ENCODE results near the gene PHACTR4.
A peak's percentile ranks its signal among the peaks of the same experiment; 100 is the strongest.

PHACTR4 gene

GRCh38 chr1:28506907-28507246, 137.3 kb downstream of the PHACTR4 start:
- TF ChIP-seq CTCF (IDR thresholded peaks at IDR 0.05; ENCODE audit: low read depth, low read length) (no peak), EZH2phosphoT487 (IDR thresholded peaks at IDR 0.05; ENCODE audit: low read depth) (no peak)
- peaks cover 54% of the 10 kb centered on the region for H3K79me2 ChIP-seq (ENCODE audit: low read length)
- peaks cover 26% of the 10 kb centered on the region for H4K20me1 ChIP-seq (ENCODE audit: insufficient read depth, low read length)
- peaks cover 51% of the 10 kb centered on the region for H3K36me3 ChIP-seq (replicated peaks; ENCODE audit: low read depth, low read length)
- no peaks in the 10 kb centered on the region for H3K27me3 ChIP-seq (ENCODE audit: low read depth, low read length)
- H3K9ac ChIP-seq (ENCODE audit: low read length), result peak overlapping the region; percentile 96
- peak overlapping the region; percentile 86 for H3K27ac ChIP-seq (ENCODE audit: low read length)
- no peaks in the 10 kb centered on the region for H3K9me3 ChIP-seq (ENCODE audit: insufficient read depth, low read length)
- H3K4me2 ChIP-seq (ENCODE audit: low read length), result peak overlapping the region; percentile 97
- peaks cover 35% of the 10 kb centered on the region for H3K4me1 ChIP-seq (ENCODE audit: low read length)
- no peak overlapping the region for H2AFZ ChIP-seq (ENCODE audit: low read depth, low read length)
- H3K4me3 ChIP-seq (ENCODE audit: low read length), result peak overlapping the region; percentile 89

DNA sequence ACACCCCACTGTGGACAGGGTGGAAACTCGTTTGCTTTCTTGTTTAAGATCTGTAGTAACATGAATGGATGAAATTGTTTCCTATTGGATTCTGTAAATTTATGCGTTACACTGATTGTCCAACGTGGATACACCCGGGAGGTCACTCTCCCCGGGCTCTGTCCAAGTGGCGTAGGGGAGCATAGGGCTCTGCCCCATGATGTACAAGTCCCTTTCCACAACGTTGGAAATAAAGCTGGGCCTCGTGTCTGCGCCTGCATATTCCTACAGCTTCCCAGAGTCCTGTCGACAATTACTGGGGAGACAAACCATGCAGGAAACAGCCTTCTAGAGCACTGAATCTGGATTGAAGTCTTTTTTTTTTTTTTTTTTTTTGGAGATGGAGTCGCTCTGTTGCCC, 137.7 kb downstream of the PHACTR4 start:
- no peak overlapping the region for H2AFZ ChIP-seq (ENCODE audit: low read depth, low read length)
- peaks cover 54% of the 10 kb centered on the region for H3K36me3 ChIP-seq (replicated peaks; ENCODE audit: low read depth, low read length)
- peak overlapping the region; percentile 86 for H3K27ac ChIP-seq (ENCODE audit: low read length)
- peaks cover 54% of the 10 kb centered on the region for H3K79me2 ChIP-seq (ENCODE audit: low read length)
- no peaks in the 10 kb centered on the region for H3K9me3 ChIP-seq (ENCODE audit: insufficient read depth, low read length)
- peaks cover 35% of the 10 kb centered on the region for H3K4me1 ChIP-seq (ENCODE audit: low read length)
- peaks cover 26% of the 10 kb centered on the region for H4K20me1 ChIP-seq (ENCODE audit: insufficient read depth, low read length)
- peak overlapping the region; percentile 89 for H3K4me3 ChIP-seq (ENCODE audit: low read length)
- TF ChIP-seq CTCF (IDR thresholded peaks at IDR 0.05; ENCODE audit: low read depth, low read length) (no peak), EZH2phosphoT487 (IDR thresholded peaks at IDR 0.05; ENCODE audit: low read depth) (no peak)
- H3K4me2 ChIP-seq (ENCODE audit: low read length), result peak overlapping the region; percentile 97
- H3K27me3 ChIP-seq (ENCODE audit: low read depth, low read length), result no peaks in the 10 kb centered on the region
- peak overlapping the region; percentile 96 for H3K9ac ChIP-seq (ENCODE audit: low read length)

- TF ChIP-seq EZH2phosphoT487 (IDR thresholded peaks at IDR 0.05; ENCODE audit: low read depth), result no peak
- no peak for TF ChIP-seq CTCF (IDR thresholded peaks at IDR 0.05; ENCODE audit: low read depth, low read length)
- H4K20me1 ChIP-seq (ENCODE audit: insufficient read depth, low read length), result peaks cover 26% of the 10 kb centered on the region
- peak overlapping the region; percentile 96 for H3K9ac ChIP-seq (ENCODE audit: low read length)
- H3K27me3 ChIP-seq (ENCODE audit: low read depth, low read length), result no peaks in the 10 kb centered on the region
- no peak overlapping the region for H2AFZ ChIP-seq (ENCODE audit: low read depth, low read length)
- H3K4me3 ChIP-seq (ENCODE audit: low read length), result peak overlapping the region; percentile 89
- peaks cover 54% of the 10 kb centered on the region for H3K79me2 ChIP-seq (ENCODE audit: low read length)
- peaks cover 35% of the 10 kb centered on the region for H3K4me1 ChIP-seq (ENCODE audit: low read length)
- H3K36me3 ChIP-seq (replicated peaks; ENCODE audit: low read depth, low read length), result peaks cover 59% of the 10 kb centered on the region
- H3K4me2 ChIP-seq (ENCODE audit: low read length), result peak overlapping the region; percentile 97
- H3K27ac ChIP-seq (ENCODE audit: low read length), result peak overlapping the region; percentile 86
- H3K9me3 ChIP-seq (ENCODE audit: insufficient read depth, low read length), result no peaks in the 10 kb centered on the region
These were observed 138.3 kb downstream of the PHACTR4 start for GRCh38 chr1:28507646-28508434.

- H3K4me1 ChIP-seq (ENCODE audit: low read length), result peaks cover 35% of the 10 kb centered on the region
- H3K27me3 ChIP-seq (ENCODE audit: low read depth, low read length), result no peaks in the 10 kb centered on the region
- H3K27ac ChIP-seq (ENCODE audit: low read length), result peak overlapping the region; percentile 86
- H4K20me1 ChIP-seq (ENCODE audit: insufficient read depth, low read length), result peaks cover 26% of the 10 kb centered on the region
- no peaks in the 10 kb centered on the region for H3K9me3 ChIP-seq (ENCODE audit: insufficient read depth, low read length)
- peak overlapping the region; percentile 96 for H3K9ac ChIP-seq (ENCODE audit: low read length)
- H2AFZ ChIP-seq (ENCODE audit: low read depth, low read length), result no peak overlapping the region
- H3K79me2 ChIP-seq (ENCODE audit: low read length), result peaks cover 54% of the 10 kb centered on the region
- H3K4me3 ChIP-seq (ENCODE audit: low read length), result peak overlapping the region; percentile 89
- H3K4me2 ChIP-seq (ENCODE audit: low read length), result peak overlapping the region; percentile 97
- no peak for TF ChIP-seq EZH2phosphoT487 (IDR thresholded peaks at IDR 0.05; ENCODE audit: low read depth)
- TF ChIP-seq CTCF (IDR thresholded peaks at IDR 0.05; ENCODE audit: low read depth, low read length), result no peak
- H3K36me3 ChIP-seq (replicated peaks; ENCODE audit: low read depth, low read length), result peaks cover 61% of the 10 kb centered on the region
These were observed 138.9 kb downstream of the PHACTR4 start for GRCh38 chr1:28508435-28508754.

Measured in OCI-LY3 (cell line).